A673 (cell line): ENCODE measurements around the gene GADL1.
A peak's percentile ranks its signal among the peaks of the same experiment; 100 is the strongest.

Experiments
- CTCF ChIP-seq: fragments of 300-800, 200-600 bp; sonication (generic); conservative IDR thresholded peaks from 2 replicates; pipeline ENCODE4 v1.5.1; 2017; ENCODE audit warnings: low read depth, mild to moderate bottlenecking, antibody characterized with exemption, low read length, moderate library complexity, mixed read lengths
- EZH2 ChIP-seq: fragments of 200-600 bp; sonication (generic); IDR thresholded peaks from 2 replicates; pipeline ENCODE4 v1.6.1; 2017; ENCODE audit warnings: borderline replicate concordance, low read depth, mild to moderate bottlenecking, mixed read lengths, antibody characterized with exemption, low read length; ENCODE audit not compliant: poor library complexity, severe bottlenecking

DNA sequence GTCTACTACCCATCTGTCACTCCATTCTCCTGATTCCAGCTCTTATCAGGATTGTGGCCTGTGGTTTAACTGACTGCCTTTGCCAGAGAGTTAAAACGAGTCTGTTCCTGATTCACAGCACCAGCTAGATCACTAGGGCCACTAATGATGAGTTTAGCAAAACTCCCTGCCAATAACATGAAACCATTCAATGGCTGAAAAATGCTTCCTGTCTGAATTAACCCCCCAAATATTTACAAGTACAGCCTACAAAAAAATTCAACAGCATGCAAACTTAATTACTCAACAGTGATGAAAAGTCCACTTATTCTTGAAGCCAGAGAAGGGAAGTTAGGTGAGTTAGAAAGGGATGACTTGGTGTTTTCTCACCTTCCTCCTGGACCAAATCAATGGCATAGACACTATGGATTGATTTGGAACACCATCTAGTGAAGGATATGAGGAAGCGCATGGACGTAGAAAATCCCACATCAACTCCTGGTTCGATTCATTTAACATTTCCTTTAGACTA, 146.6 kb downstream of the GADL1 start:
- peak; percentile 73 for TF ChIP-seq CTCF
- TF ChIP-seq EZH2: no peak
